ENCODE data around the gene RPL10L.

Gene RPL10L

DNA sequence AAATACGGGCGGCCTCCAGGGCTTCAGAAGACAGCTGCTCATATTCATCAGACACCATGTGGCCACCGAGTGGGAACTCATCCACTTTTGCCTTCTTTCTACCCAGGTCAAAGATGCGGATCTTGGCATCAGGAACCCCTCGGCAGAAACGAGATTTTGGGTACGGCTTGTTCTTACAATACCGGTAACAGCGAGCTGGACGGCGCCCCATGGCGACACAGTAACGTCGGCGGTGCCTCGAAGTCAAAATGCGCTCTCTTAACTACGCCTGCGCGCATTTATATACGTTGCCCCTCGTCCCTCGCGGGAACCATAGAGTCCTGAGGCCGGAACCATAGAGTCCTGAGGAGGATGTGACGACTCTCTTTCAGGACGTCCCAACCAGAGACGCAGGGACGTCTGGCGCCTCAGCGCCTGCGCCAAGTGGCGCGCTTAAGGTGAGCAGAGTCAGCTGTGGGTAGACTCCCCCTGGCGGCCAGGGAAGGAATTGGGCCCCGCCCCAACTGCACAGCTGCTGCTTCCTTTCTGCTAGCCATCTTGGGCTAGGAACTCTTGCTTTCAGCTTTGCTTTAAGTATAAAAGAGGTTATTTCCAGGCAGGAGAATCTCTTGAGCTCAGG is at the start of gene RPL10L:
TSS of gene RPL10L (minus strand) at position 256 of the 619 bp plus-strand sequence. CDS start at position 211, 45 bp downstream.
- no peak for DNase-seq

- DNase-seq, result no peak
Measured at GRCh38 chr14:46691819-46692218, 40.2 kb upstream of the RPL10L start.

DNA sequence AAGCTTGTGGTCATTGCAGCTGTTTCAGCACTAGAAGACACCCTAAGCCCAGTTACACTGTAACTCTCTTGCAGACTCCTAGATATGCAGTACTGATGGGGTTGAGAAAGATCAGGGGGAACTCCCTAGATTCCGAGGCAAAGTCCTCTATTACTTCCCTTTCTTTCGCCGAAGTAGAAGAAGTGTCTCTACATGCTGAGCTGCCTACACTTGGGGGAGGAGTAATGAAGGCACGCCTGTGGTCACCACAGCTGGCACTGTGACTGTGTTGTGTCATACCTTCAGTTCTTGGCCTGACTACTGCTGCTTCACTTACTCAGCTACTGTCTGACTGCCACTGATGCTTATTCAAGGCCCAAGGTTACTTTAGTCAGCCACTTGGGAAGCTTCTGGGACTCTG is 35.1 kb upstream of the RPL10L start:
- DNase-seq, result no peak

GRCh38 chr14:46672128-46672527 is 20.5 kb upstream of the RPL10L start:
- DNase-seq, result no peak

- DNase-seq, result no peak
Measured at GRCh38 chr14:46663382-46663781, 11.8 kb upstream of the RPL10L start.

GRCh38 chr14:46661728-46662127 is 10.1 kb upstream of the RPL10L start:
- no peak for DNase-seq

GRCh38 chr14:46653031-46653755 is 1.6 kb upstream of the RPL10L start:
- no peak for DNase-seq

DNA sequence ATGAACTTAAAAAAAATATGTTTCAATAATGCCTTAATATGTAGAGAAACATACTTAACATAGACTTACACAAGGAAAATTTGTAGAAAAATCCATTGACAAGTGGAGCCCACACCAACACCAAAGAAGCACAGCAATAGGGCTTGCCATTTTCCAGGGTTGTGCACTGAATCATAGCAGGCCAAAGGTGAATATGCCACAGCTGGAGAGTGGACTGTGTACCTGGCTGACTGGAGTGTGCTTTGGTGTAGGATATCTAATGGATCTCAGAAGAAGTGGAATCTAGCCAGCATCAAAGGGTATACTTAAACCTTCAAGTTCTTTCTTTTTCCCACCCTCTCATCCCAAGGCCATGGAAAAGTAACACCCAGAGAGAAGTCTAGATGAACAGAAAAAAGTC is 4.8 kb downstream of the RPL10L start:
- DNase-seq, result no peak

- no peak for DNase-seq
Measured at GRCh38 chr14:46626876-46627275, 24.7 kb downstream of the RPL10L start.

Data from activated gamma-delta T cell treated with Interleukin-2 at 50 U/mL for 16 hours (primary cell).